DOHH2 (cell line): ENCODE results near the gene NR2F1-AS1.

Experiments
- H3F3A ChIP-seq: fragments of 200-600 bp; sonication (generic), shearing (Covaris generic); 2 replicates; pipeline ENCODE4 v1.6.0; 2016; ENCODE audit warnings: antibody characterized with exemption, mild to moderate bottlenecking; ENCODE audit not compliant: control insufficient read depth, insufficient read depth
- H3K27ac ChIP-seq: fragments of 200-600 bp; sonication (generic); 2 replicates; pipeline ENCODE4 v1.5.1; 2014; ENCODE audit warnings: low read depth, mild to moderate bottlenecking, low read length, moderate library complexity
- H3K27me3 ChIP-seq: fragments of 200-600 bp; sonication (generic); 2 replicates; pipeline ENCODE4 v1.6.1; 2014; ENCODE audit warnings: mild to moderate bottlenecking, low read length, mixed read lengths; ENCODE audit not compliant: control insufficient read depth
- H3K36me3 ChIP-seq: fragments of 200-600 bp; sonication (generic); 2 replicates; pipeline ENCODE4 v1.6.1; 2014; ENCODE audit warnings: mild to moderate bottlenecking, low read length, moderate library complexity, mixed read lengths; ENCODE audit not compliant: control insufficient read depth
- H3K4me1 ChIP-seq: fragments of 200-600 bp; sonication (generic); 2 replicates; pipeline ENCODE4 v1.6.1; 2014; ENCODE audit warnings: mild to moderate bottlenecking, low read length, mixed read lengths; ENCODE audit not compliant: control insufficient read depth
- H3K4me2 ChIP-seq: fragments of 200-600 bp; sonication (generic); 2 replicates; pipeline ENCODE4 v1.6.0; 2014; ENCODE audit warnings: mild to moderate bottlenecking, low read length, moderate library complexity
- H3K4me3 ChIP-seq: fragments of 200-600 bp; sonication (generic); 2 replicates; pipeline ENCODE4 v1.5.1; 2014; ENCODE audit warnings: mild to moderate bottlenecking, low read length, mixed read lengths
- H3K79me2 ChIP-seq: fragments of 200-600 bp; sonication (generic); 2 replicates; pipeline ENCODE4 v1.6.1; 2014; ENCODE audit warnings: mild to moderate bottlenecking, low read length, mixed read lengths; ENCODE audit not compliant: control insufficient read depth
- H3K9me2 ChIP-seq: fragments of 200-600 bp; sonication (generic); replicated peaks from 2 replicates; pipeline ENCODE4 v1.6.1; 2014; ENCODE audit warnings: mild to moderate bottlenecking, low read length, mixed read lengths; ENCODE audit not compliant: control insufficient read depth
- H3K9me3 ChIP-seq: fragments of 200-600 bp; sonication (generic); 2 replicates; pipeline ENCODE4 v1.6.1; 2014; ENCODE audit warnings: antibody characterized with exemption, low read length, mixed read lengths; ENCODE audit not compliant: control insufficient read depth, insufficient read depth
- H4K20me1 ChIP-seq: fragments of 200-600 bp; sonication (generic); 2 replicates; pipeline ENCODE4 v1.6.0; 2014; ENCODE audit warnings: low read depth, mild to moderate bottlenecking, antibody characterized with exemption, low read length, moderate library complexity; ENCODE audit not compliant: control insufficient read depth, insufficient read depth
- CTCF ChIP-seq: fragments of 200-600 bp; sonication (generic); IDR thresholded peaks from one replicate; pipeline ENCODE4 v1.5.1; 2014; ENCODE audit warnings: antibody characterized with exemption, mild to moderate bottlenecking, low read depth, low read length; ENCODE audit not compliant: poor library complexity, severe bottlenecking
- EZH2phosphoT487 ChIP-seq: fragments of 200-600 bp; sonication (generic); IDR thresholded peaks from 2 replicates; pipeline ENCODE4 v1.6.1; 2017; ENCODE audit warnings: borderline replicate concordance, mild to moderate bottlenecking, antibody characterized with exemption, low read length, moderate library complexity, mixed read lengths

The NR2F1-AS1 gene

GRCh38 chr5:93611273-93611975, 30.4 kb upstream of the NR2F1-AS1 start:
- no peaks in the 10 kb centered on the region for H3K9me3 ChIP-seq
- H3K4me1 ChIP-seq: no peaks in the 10 kb centered on the region
- peaks cover 66% of the 10 kb centered on the region for H3K27me3 ChIP-seq
- H3K9me2 ChIP-seq: no peaks in the 10 kb centered on the region
- H4K20me1 ChIP-seq: no peaks in the 10 kb centered on the region
- no peak overlapping the region for H3K4me2 ChIP-seq
- H3K4me3 ChIP-seq: no peak overlapping the region
- H3K27ac ChIP-seq: no peak overlapping the region
- H3K79me2 ChIP-seq: no peaks in the 10 kb centered on the region
- TF ChIP-seq EZH2phosphoT487 (no peak), CTCF (no peak)
- no peaks in the 10 kb centered on the region for H3F3A ChIP-seq
- no peaks in the 10 kb centered on the region for H3K36me3 ChIP-seq

- no peak overlapping the region for H3K4me2 ChIP-seq
- H3K27ac ChIP-seq: no peak overlapping the region
- TF ChIP-seq CTCF (no peak), EZH2phosphoT487 (no peak)
- H3K27me3 ChIP-seq: peaks cover 72% of the 10 kb centered on the region
- H3K9me3 ChIP-seq: no peaks in the 10 kb centered on the region
- no peaks in the 10 kb centered on the region for H3F3A ChIP-seq
- H3K36me3 ChIP-seq: no peaks in the 10 kb centered on the region
- no peak overlapping the region for H3K4me3 ChIP-seq
- no peaks in the 10 kb centered on the region for H4K20me1 ChIP-seq
- H3K79me2 ChIP-seq: no peaks in the 10 kb centered on the region
- H3K9me2 ChIP-seq: no peaks in the 10 kb centered on the region
- no peaks in the 10 kb centered on the region for H3K4me1 ChIP-seq
Observed at GRCh38 chr5:93610581-93611272, 29.7 kb upstream of the NR2F1-AS1 start.

GRCh38 chr5:93609762-93610161, 28.7 kb upstream of the NR2F1-AS1 start:
- no peaks in the 10 kb centered on the region for H3K36me3 ChIP-seq
- H3K4me2 ChIP-seq: no peak overlapping the region
- no peak overlapping the region for H3K4me3 ChIP-seq
- H3K79me2 ChIP-seq: no peaks in the 10 kb centered on the region
- peaks cover 82% of the 10 kb centered on the region for H3K27me3 ChIP-seq
- no peaks in the 10 kb centered on the region for H3F3A ChIP-seq
- H3K9me2 ChIP-seq: no peaks in the 10 kb centered on the region
- no peaks in the 10 kb centered on the region for H3K4me1 ChIP-seq
- H4K20me1 ChIP-seq: no peaks in the 10 kb centered on the region
- no peak for TF ChIP-seq CTCF
- TF ChIP-seq EZH2phosphoT487: no peak
- no peak overlapping the region for H3K27ac ChIP-seq
- no peaks in the 10 kb centered on the region for H3K9me3 ChIP-seq
